Breast epithelium (tissue), 4 donors: Measurements from ENCODE around the gene PRKG1. TPM values are rescaled to one million over a fixed set of nuclear protein-coding genes. Genes with fewer than 3 reads are reported as not detected.

Experiments used
- DNase-seq, 2 donors: peaks; one replicate each; pipeline ENCODE4 v3.0.0-alpha.2; 2019; ENCODE audit warnings: low spot score in 2 of 2
- H3K27ac ChIP-seq, 2 donors: fragments of 200-600 bp; sonication (generic) in 1 of 2; one replicate each; pipeline ENCODE4 v1.5.1; 2016 to 2019; ENCODE audit warnings: mild to moderate bottlenecking in 1 of 2
- H3K27me3 ChIP-seq, 2 donors: fragments of 200-600 bp; sonication (generic) in 1 of 2; one replicate each; pipeline versions ENCODE4 v1.5.1 to v1.6.0; 2017 to 2019; ENCODE audit warnings: control low read depth in 1 of 2, mild to moderate bottlenecking in 1 of 2
- H3K36me3 ChIP-seq: fragments of 200-600 bp; one replicate; pipeline ENCODE4 v1.5.1; 2019
- H3K4me1 ChIP-seq, 2 donors: fragments of 200-600 bp; sonication (generic); one replicate each; pipeline ENCODE4 v1.5.1; 2016 to 2019; ENCODE audit warnings: control low read depth in 1 of 2
- H3K4me3 ChIP-seq, 3 donors: fragments of 200-600 bp; sonication (generic); 1 replicate in 2 of 3; 2 replicates in 1 of 3; pipeline ENCODE4 v1.5.1; 2016 to 2019; ENCODE audit warnings: mild to moderate bottlenecking in 3 of 3, moderate library complexity in 2 of 3
- H3K9me3 ChIP-seq, 2 donors: fragments of 200-600 bp; sonication (generic) in 1 of 2; one replicate each; pipeline ENCODE4 v1.5.1; 2016 to 2019; ENCODE audit warnings: control low read depth in 1 of 2
- CTCF ChIP-seq, 3 donors: fragments of 450-650 bp; IDR thresholded peaks; one replicate each; pipeline ENCODE4 v1.5.1; 2016 to 2017; ENCODE audit warnings: antibody characterized with exemption in 3 of 3, mild to moderate bottlenecking in 3 of 3, moderate library complexity in 3 of 3
- POLR2A ChIP-seq: fragments of 450-650 bp; IDR thresholded peaks from one replicate; pipeline ENCODE4 v1.6.1; 2016; ENCODE audit warnings: antibody characterized with exemption, mild to moderate bottlenecking, moderate library complexity
- POLR2AphosphoS5 ChIP-seq, 3 donors: sonication (generic); formaldehyde crosslinking; IDR thresholded peaks; one replicate each; pipeline ENCODE4 v1.6.1; 2017; ENCODE audit warnings: antibody characterized with exemption in 3 of 3
- intact Hi-C: fragments of 100-400 bp; cut with DNase I; formaldehyde crosslinking; loops from one replicate; pipeline ENCODE4 v1.15.1; 2023; ENCODE audit warnings: low total_unique reads
- total RNA-seq, 3 donors: library from RNA; depleted of rRNA; stranded (reverse); fragments of >200 nt; gene quantifications; one replicate each; pipeline ENCODE4 v1.1.0, GENCODE V29; 2016

Gene PRKG1
- total RNA-seq, 3 donors from 2014 or later = 10.9 to 36.9 (median 19.7) TPM

- Histone ChIP-seq H3K4me3 (no peak overlapping the region), H3K9me3 (no peaks in the 10 kb centered on the region), H3K27ac (no peak overlapping the region), H3K4me1 (no peaks in the 10 kb centered on the region), H3K27me3 (no peaks in the 10 kb centered on the region), H3K36me3 (no peaks in the 10 kb centered on the region)
- intact Hi-C loops = no loop called here
- no peak for DNase-seq
- no peak for TF ChIP-seq CTCF (IDR thresholded peaks at IDR 0.05)
- no peak for TF ChIP-seq POLR2A
- TF ChIP-seq POLR2AphosphoS5 (IDR thresholded peaks at IDR 0.05) = no peak
Observed at GRCh38 chr10:51125518-51125917, 51.2 kb downstream of the PRKG1 start.

GRCh38 chr10:51129946-51130544 lies 55.8 kb downstream of the PRKG1 start:
- TF ChIP-seq POLR2AphosphoS5 (IDR thresholded peaks at IDR 0.05) (no peak), POLR2A (no peak), CTCF (IDR thresholded peaks at IDR 0.05) (no peak)
- no peak for DNase-seq
- H3K36me3 ChIP-seq = no peaks in the 10 kb centered on the region
- no peaks in the 10 kb centered on the region for H3K9me3 ChIP-seq
- H3K27ac ChIP-seq = no peak overlapping the region
- no peaks in the 10 kb centered on the region for H3K4me1 ChIP-seq
- intact Hi-C loops = no loop called here
- no peaks in the 10 kb centered on the region for H3K27me3 ChIP-seq
- no peak overlapping the region for H3K4me3 ChIP-seq

GRCh38 chr10:51137756-51138529 lies 63.7 kb downstream of the PRKG1 start:
- intact Hi-C loops = no loop called here
- TF ChIP-seq CTCF (IDR thresholded peaks at IDR 0.05) (no peak), POLR2A (no peak), POLR2AphosphoS5 (IDR thresholded peaks at IDR 0.05) (no peak)
- no peak overlapping the region for H3K27ac ChIP-seq

GRCh38 chr10:51139176-51139575 lies 64.9 kb downstream of the PRKG1 start:
- DNase-seq = no peak
- no peak overlapping the region for H3K4me3 ChIP-seq
- H3K27me3 ChIP-seq = no peaks in the 10 kb centered on the region
- intact Hi-C loops = no loop called here
- TF ChIP-seq CTCF (IDR thresholded peaks at IDR 0.05) = no peak
- no peaks in the 10 kb centered on the region for H3K36me3 ChIP-seq
- H3K9me3 ChIP-seq = no peaks in the 10 kb centered on the region
- H3K27ac ChIP-seq = no peak overlapping the region
- no peaks in the 10 kb centered on the region for H3K4me1 ChIP-seq

More at GRCh38 chr10:51137756-51138529, 63.7 kb downstream of the PRKG1 start:
- Histone ChIP-seq H3K4me1 (no peaks in the 10 kb centered on the region), H3K36me3 (no peaks in the 10 kb centered on the region), H3K9me3 (no peaks in the 10 kb centered on the region), H3K4me3 (no peak overlapping the region), H3K27me3 (no peaks in the 10 kb centered on the region)
- DNase-seq = no peak

- H3K27ac ChIP-seq = no peak overlapping the region
- no peak overlapping the region for H3K4me3 ChIP-seq
- H3K9me3 ChIP-seq = no peaks in the 10 kb centered on the region
- DNase-seq = no peak
- no peak for TF ChIP-seq CTCF (IDR thresholded peaks at IDR 0.05)
- TF ChIP-seq POLR2AphosphoS5 (IDR thresholded peaks at IDR 0.05) = no peak
- no peak for TF ChIP-seq POLR2A
- no peaks in the 10 kb centered on the region for H3K4me1 ChIP-seq
- no peaks in the 10 kb centered on the region for H3K27me3 ChIP-seq
- no peaks in the 10 kb centered on the region for H3K36me3 ChIP-seq
- intact Hi-C loops = no loop called here
Observed at GRCh38 chr10:51141010-51141409, 66.7 kb downstream of the PRKG1 start.
